ENCODE measurements around the gene ZSCAN2. TPM values are rescaled to one million over a fixed set of nuclear protein-coding genes. Genes with fewer than 3 reads are reported as not detected.

Gene ZSCAN2
- total RNA-seq, 3 donors from 2014 or later = 8.6 to 9.4 (median 9.4) TPM

DNA sequence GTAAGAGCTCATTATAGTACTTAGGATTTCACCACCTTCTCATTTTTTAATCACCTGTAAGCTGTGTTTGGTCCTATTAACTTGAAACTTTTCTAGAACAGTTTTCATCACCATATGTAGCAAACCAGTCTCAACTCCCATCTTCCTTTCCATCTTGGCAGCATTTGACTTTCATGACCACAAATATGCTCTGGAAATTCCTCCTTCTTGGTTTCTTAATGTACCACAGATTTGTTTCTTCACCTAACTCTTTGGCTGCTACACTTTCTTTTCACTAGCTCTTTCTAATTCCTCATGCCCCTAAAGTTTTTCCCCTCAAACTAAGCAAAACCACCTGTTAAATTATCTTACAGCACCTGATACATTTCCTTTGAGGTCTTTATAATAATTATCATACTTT, 70.4 kb downstream of the ZSCAN2 start:
- no peak for ATAC-seq
- peaks cover 14% of the 10 kb centered on the region for H3K36me3 ChIP-seq (ENCODE audit: low read depth)

More for the DNA sequence above, 70.4 kb downstream of the ZSCAN2 start:
- DNase-seq = no peak
- H3K4me1 ChIP-seq (ENCODE audit: low read depth) = no peaks in the 10 kb centered on the region
- H3K9me3 ChIP-seq = no peaks in the 10 kb centered on the region
- H3K4me3 ChIP-seq = no peak overlapping the region
- intact Hi-C loops (cut with DNase I, micrococcal nuclease) = no loop called here
- TF ChIP-seq, protein P1, sequence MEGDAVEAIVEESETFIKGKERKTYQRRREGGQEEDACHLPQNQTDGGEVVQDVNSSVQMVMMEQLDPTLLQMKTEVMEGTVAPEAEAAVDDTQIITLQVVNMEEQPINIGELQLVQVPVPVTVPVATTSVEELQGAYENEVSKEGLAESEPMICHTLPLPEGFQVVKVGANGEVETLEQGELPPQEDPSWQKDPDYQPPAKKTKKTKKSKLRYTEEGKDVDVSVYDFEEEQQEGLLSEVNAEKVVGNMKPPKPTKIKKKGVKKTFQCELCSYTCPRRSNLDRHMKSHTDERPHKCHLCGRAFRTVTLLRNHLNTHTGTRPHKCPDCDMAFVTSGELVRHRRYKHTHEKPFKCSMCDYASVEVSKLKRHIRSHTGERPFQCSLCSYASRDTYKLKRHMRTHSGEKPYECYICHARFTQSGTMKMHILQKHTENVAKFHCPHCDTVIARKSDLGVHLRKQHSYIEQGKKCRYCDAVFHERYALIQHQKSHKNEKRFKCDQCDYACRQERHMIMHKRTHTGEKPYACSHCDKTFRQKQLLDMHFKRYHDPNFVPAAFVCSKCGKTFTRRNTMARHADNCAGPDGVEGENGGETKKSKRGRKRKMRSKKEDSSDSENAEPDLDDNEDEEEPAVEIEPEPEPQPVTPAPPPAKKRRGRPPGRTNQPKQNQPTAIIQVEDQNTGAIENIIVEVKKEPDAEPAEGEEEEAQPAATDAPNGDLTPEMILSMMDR (IDR thresholded peaks at IDR 0.05) = no peak

Other genes starting within 250 kb of the ZSCAN2 start
- gene WDR73, start 53.3 kb downstream of the ZSCAN2 start, total RNA-seq = 10 to 100 TPM; 18.2 to 27.1 (median 24.9) TPM
- 1 to 10 TPM; 1.5 to 4.0 (median 3.9) TPM for gene NMB, start 57.2 kb downstream of the ZSCAN2 start, total RNA-seq
- gene SEC11A, start 115.1 kb downstream of the ZSCAN2 start, total RNA-seq = 100 to 1,000 TPM; 112 to 143 (median 119) TPM
- 10 to 100 TPM; 29.4 to 35.3 (median 33.4) TPM for gene ZNF592, start 147.6 kb downstream of the ZSCAN2 start, total RNA-seq
- 10 to 100 TPM in 1 of 3 donors, 1 to 10 TPM in 2; 1.3 to 15.3 (median 1.9) TPM for gene ALPK3, start 216.3 kb downstream of the ZSCAN2 start, total RNA-seq

Measured in mucosa of descending colon (tissue), 3 donors.